Effector CD4-positive, alpha-beta T cell (primary cell): ENCODE data around the gene OTOA. TPM values are rescaled to one million over a fixed set of nuclear protein-coding genes. Genes with fewer than 3 reads are reported as not detected.
"Not testable (repeated sequence)": the region's sequence is repeated elsewhere in the genome, so short reads cannot be mapped to it uniquely, and the experiment has no call there.

ENCODE experiments used
- DNase-seq: peaks from one replicate; pipeline ENCODE4 v3.0.0-alpha.2; 2020
- total RNA-seq: gene quantifications from one replicate; lab custom pipeline; 2026; lab: John Stamatoyannopoulos, UW

Gene OTOA
- not detected for total RNA-seq

DNA sequence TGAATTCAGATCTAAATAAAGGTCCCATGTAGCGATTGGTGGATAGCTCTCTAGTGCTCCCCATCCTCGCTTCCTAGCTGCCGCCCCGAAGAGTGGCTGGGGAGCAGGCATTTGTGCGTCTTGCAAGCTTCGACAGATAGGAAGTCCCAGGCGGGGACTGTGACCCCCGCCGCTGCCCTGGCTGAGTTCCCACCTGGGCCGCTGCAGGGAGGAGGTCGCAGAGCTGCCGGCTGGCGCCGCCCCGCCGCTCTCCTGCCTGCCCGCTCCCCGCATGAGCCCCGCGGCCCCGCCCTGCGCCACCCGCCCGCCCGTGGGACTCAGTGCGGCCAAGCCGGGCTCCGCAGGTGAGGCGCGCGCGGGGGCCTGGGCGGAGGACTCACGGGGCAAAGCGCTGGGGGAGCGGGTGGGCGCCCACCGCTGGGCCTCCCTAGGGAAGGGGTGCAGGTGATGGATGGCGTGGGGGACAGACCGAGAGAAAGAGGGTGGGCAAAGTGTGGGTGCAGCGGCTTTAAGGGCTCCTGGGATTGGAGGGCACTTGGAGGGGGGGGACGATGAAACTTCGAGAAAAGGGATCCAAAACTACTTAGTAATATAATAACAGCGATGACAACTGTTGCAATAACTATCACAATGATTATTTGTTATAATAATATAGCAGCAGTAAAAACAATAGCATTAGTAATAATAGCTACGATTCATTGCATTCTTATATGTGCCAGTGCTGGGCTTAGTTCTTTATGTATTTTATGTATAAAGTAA lies at the start of gene OTOA:
OTOA (plus strand) TSS at position 80 of the 759 bp plus-strand sequence. CDS start 14,547 bp downstream, outside the sequence.
- DNase-seq: peak; percentile 18

DNA sequence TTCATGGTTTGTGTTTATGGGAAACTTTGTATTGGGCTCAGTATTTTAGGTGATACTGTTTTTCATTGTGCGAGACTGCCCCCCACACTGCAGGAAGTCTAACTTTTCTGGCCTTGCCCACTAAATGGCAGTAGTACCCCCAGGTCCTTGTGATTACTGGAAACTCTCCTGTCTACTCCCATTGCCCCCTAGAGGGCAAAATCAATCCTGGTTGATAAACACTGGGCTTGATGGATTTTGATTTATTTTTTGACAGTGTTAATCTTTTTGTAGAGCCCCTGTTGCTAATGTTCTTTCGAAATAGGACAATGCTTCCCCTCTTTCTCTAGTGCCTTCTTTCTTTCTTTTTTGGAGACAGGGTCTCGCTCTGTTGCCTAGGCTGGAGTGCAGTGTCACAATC lies 48.9 kb upstream of the OTOA start:
- DNase-seq: no peak

DNA sequence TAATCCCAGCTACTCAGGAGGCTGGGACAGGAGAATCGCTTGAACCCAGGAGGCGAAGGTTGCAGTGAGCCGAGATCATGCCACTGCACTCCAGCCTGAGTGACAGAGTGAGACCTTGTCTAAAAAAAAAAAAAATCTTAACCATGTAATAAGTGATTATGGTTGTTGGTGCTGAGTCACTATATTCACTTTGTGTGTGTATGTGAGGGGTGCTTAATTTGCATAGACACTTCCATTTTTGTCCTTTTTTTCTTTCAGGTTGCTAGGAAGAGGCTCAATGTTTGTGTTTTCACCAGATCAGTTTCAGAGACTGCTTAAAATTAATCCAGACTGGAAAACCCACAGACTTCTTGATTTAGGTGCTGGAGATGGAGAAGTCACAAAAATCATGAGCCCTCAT lies 46.2 kb upstream of the OTOA start:
- no peak for DNase-seq

- DNase-seq: no peak
Measured at GRCh38 chr16:21618281-21618680, 45.5 kb upstream of the OTOA start.

- DNase-seq: no peak
Measured at GRCh38 chr16:21619765-21620425, 43.9 kb upstream of the OTOA start.

- no peak for DNase-seq
Measured at GRCh38 chr16:21620592-21620991, 43.2 kb upstream of the OTOA start.

- DNase-seq: no peak
Measured at GRCh38 chr16:21622545-21622944, 41.2 kb upstream of the OTOA start.

DNA sequence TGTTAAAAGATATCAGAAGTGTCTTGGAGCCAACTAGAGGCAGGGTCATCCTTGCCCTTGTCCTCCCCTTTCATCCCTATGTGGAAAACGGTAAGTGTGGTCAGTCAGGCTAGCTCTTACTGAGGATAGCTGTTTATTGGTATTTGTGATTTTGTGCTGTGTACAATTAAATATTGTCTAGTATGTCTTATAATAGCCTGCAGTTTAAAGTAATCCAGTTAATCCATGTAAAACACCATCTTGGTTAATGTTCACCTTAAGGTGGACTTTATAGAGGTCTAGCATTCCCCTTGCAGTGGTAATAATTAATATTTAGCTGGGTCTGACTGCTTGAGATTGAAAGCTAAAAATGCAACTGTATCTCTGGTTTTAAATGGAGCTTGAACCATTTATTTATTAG lies 38.7 kb upstream of the OTOA start:
- no peak for DNase-seq

DNA sequence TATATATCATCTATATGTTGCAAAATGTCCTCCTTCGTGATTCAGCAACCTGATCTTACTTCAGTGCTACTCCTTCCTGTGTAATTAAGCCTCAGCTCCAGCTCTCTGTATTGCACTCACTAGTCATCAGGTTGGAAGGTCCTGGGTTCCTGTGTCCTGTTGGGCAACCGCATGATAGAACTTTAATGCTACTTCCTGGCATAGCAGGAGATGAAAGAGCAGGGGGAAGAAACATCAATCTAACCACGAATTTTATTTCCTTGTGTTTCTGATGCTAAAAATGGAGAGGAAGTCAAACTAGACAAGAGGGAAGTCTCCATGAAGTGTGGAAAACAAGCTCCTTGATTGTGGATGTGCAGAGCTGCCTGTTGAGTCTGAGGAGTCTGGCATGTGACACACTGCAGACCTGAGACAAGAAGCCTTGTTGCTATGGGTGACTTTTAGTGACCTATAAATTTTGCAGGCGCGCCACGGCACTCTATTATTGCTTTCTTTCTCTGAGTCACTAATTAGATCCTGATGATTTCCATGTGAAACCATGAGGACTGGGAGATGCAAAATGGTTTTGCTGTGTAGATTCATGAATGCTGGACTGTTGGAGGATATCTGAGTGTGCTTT lies 37.0 kb upstream of the OTOA start:
- DNase-seq: no peak

DNA sequence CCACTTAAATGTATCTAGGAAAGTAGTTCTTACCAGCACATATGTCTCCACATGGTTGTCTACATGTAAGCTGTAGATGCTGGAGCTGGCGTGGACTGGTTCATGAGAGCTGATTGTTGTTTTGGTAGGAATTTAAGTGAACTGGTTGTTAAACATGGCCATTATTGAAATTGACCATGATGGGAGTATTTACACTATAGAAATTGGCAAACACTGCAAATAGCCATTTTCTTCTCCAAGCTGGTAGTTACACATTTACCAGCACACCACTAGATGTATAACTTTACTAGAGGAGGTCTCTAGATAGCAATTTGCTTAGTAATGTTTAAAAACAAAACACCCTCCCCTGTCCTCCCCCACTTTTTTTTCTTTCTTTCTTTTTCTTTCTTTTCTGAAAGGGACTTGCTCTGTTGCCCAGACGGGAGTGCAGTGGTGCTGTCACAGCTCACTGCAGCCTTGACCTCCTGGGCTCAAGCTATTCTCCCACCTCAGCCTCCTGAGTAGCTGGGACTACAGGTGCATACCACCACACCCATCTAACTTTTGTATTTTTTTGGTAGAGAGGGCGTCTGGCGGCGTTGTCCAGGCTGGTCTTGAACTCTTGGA lies 35.5 kb upstream of the OTOA start:
- no peak for DNase-seq

GRCh38 chr16:21628772-21629171 lies 35.0 kb upstream of the OTOA start:
- no peak for DNase-seq

GRCh38 chr16:21629616-21630539 lies 33.9 kb upstream of the OTOA start:
- not testable (repeated sequence) for DNase-seq

DNA sequence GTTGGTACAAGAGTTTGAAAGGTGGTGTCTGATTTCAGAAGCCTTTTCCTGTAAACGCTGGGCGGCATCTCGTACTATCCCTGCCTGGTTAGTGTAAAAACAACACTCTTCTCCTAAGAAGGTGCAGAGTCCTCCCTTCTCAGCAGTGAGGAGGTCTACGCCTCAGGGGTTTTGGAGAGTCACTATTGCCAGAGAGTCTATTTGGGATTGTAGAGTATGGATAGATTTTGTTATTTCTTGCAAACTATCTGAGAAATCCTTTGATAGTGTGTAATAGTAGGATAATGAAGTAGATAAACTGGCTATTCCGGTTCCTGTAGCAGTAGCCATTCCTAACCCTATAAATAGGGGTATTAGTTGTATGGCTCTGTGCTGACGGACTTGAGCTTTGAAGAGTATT lies 32.9 kb upstream of the OTOA start:
- not testable (repeated sequence) for DNase-seq

DNA sequence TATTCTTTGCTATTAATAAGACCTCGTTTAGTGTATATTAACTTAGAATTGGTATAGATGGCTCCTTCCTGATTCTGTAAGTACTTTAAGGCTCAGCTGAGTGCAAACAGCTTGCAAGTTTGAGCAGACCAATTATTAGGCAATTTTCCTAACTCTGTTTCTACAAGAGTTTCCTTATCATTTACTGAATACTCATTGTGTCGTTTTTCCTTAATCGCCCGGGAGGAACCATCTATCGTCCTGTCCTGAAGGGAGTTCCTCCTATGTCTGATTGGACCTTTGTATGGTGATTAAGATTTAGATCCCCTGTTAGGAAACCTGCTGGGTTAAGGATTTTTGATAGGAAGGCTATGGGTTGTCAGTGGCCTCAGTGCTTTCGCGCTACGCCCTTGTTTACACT lies 32.4 kb upstream of the OTOA start:
- not testable (repeated sequence) for DNase-seq

GRCh38 chr16:21631951-21632575 lies 31.7 kb upstream of the OTOA start:
- DNase-seq: not testable (repeated sequence)

GRCh38 chr16:21634216-21634615 lies 29.6 kb upstream of the OTOA start:
- no peak for DNase-seq

DNA sequence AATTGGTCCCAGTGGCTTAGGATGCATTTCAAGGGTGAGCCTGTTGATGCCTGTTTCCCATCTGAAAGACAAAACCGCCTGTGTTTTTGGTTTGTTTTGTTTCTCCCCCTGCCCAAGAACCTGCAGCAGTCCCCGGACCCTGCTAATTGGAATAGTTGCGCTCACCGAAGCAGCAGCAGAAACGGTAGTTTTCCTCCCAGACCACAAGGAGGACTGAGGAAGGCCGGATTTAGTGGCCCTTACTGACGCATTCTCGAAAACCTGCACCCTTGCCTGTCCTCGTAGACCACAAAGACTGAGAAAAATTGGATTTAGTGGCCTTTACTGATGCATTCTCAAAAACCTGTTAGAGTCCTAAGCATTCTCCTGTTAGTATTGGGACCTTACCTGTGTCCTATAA lies 28.1 kb upstream of the OTOA start:
- not testable (repeated sequence) for DNase-seq

- no peak for DNase-seq
Measured at GRCh38 chr16:21637032-21637968, 26.5 kb upstream of the OTOA start.

- no peak for DNase-seq
Measured at GRCh38 chr16:21638573-21638975, 25.2 kb upstream of the OTOA start.

GRCh38 chr16:21639493-21639892 lies 24.3 kb upstream of the OTOA start:
- no peak for DNase-seq

GRCh38 chr16:21641916-21642315 lies 21.9 kb upstream of the OTOA start:
- DNase-seq: no peak
